C4-2B (cell line): ENCODE data around the gene BEGAIN.

Experiments
- H3K27ac ChIP-seq: fragments of 450-650 bp; 2 replicates; pipeline ENCODE4 v1.5.1; 2017
- CTCF ChIP-seq: fragments of 450-650 bp; conservative IDR thresholded peaks from 2 replicates; pipeline ENCODE4 v1.5.1; 2017; ENCODE audit warnings: mild to moderate bottlenecking
- ZFX ChIP-seq: fragments of 450-650 bp; IDR thresholded peaks from 2 replicates; pipeline ENCODE4 v1.6.1; 2017

Gene BEGAIN

GRCh38 chr14:100615736-100616695 is 28.8 kb upstream of the BEGAIN start:
- TF ChIP-seq ZFX (no peak), CTCF (no peak)
- no peak overlapping the region for H3K27ac ChIP-seq

- TF ChIP-seq CTCF (no peak), ZFX (no peak)
- no peak overlapping the region for H3K27ac ChIP-seq
These were observed 27.6 kb upstream of the BEGAIN start for GRCh38 chr14:100614803-100615202.

GRCh38 chr14:100612986-100613385 is 25.8 kb upstream of the BEGAIN start:
- no peak overlapping the region for H3K27ac ChIP-seq
- TF ChIP-seq ZFX (no peak), CTCF (no peak)

- TF ChIP-seq CTCF (no peak), ZFX (no peak)
- H3K27ac ChIP-seq, result no peak overlapping the region
These were observed 24.7 kb upstream of the BEGAIN start for GRCh38 chr14:100611811-100612480.

- no peak overlapping the region for H3K27ac ChIP-seq
- TF ChIP-seq ZFX (no peak), CTCF (no peak)
These were observed 23.4 kb upstream of the BEGAIN start for GRCh38 chr14:100610511-100611217.

GRCh38 chr14:100609941-100610391 is 22.7 kb upstream of the BEGAIN start:
- H3K27ac ChIP-seq, result no peak overlapping the region

More at GRCh38 chr14:100609941-100610391, 22.7 kb upstream of the BEGAIN start:
- TF ChIP-seq ZFX (no peak), CTCF (no peak)
